ENCODE measurements around the gene ZBTB7C. TPM values are rescaled to one million over a fixed set of nuclear protein-coding genes. Genes with fewer than 3 reads are reported as not detected.

ZBTB7C gene
- total RNA-seq, 3 donors from 2014 or later (not counting 1 experiment from before 2014, with no cell fraction given), result 0.07 TPM; not detected in 2

DNA sequence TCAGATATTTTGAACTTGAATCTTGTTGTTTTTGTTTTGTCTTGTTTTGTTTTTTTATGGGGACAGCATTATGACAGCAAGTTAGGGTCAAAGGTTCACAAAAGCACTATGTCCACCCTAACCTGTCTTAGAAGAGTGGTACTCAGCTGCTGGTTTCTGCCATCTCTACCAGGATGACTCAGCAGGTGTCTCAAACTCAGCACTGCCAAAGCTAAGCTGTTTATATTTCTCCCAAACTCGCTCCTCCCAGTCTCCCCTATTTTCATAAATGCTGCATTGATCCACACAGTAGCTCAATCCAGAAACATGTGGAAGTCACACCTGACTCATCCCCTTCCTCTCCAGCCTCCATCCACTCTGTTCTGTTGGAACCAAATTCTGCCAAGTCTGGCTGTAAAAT lies 134.9 kb downstream of the ZBTB7C start:
- ATAC-seq, result no peak
- intact Hi-C loops (cut with micrococcal nuclease), result no loop called here
- TF ChIP-seq, protein P1, sequence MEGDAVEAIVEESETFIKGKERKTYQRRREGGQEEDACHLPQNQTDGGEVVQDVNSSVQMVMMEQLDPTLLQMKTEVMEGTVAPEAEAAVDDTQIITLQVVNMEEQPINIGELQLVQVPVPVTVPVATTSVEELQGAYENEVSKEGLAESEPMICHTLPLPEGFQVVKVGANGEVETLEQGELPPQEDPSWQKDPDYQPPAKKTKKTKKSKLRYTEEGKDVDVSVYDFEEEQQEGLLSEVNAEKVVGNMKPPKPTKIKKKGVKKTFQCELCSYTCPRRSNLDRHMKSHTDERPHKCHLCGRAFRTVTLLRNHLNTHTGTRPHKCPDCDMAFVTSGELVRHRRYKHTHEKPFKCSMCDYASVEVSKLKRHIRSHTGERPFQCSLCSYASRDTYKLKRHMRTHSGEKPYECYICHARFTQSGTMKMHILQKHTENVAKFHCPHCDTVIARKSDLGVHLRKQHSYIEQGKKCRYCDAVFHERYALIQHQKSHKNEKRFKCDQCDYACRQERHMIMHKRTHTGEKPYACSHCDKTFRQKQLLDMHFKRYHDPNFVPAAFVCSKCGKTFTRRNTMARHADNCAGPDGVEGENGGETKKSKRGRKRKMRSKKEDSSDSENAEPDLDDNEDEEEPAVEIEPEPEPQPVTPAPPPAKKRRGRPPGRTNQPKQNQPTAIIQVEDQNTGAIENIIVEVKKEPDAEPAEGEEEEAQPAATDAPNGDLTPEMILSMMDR (IDR thresholded peaks at IDR 0.05), result no peak
- no peaks in the 10 kb centered on the region for H3K9me3 Mint-ChIP-seq
- no peaks in the 10 kb centered on the region for H3K4me1 Mint-ChIP-seq
- peaks cover 11 to 20% of the 10 kb centered on the region in 2 donors for H3K27me3 Mint-ChIP-seq (ENCODE audit: low read depth in 2 of 2)
- Histone ChIP-seq H3K9me3 (ENCODE audit: control insufficient read depth, insufficient read depth, low read length) (no peaks in the 10 kb centered on the region), H3K4me1 (ENCODE audit: control insufficient read depth, insufficient read depth, low read length) (no peaks in the 10 kb centered on the region), H3K36me3 (ENCODE audit: control insufficient read depth, insufficient read depth, low read length) (no peaks in the 10 kb centered on the region), H3K27me3 (ENCODE audit: control insufficient read depth, insufficient read depth, low read length) (peaks cover 2% of the 10 kb centered on the region), H3K27ac (ENCODE audit: low read length) (no peak overlapping the region), H3K4me3 (ENCODE audit: low read length) (no peak overlapping the region)
- no peak for DNase-seq
- no peak overlapping the region for H3K4me3 Mint-ChIP-seq
- 70% methylated on average over 1 of the region's 1 CpG for WGBS (ENCODE audit: insufficient coverage)
- no peaks in the 10 kb centered on the region for H3K36me3 Mint-ChIP-seq
- H3K27ac Mint-ChIP-seq, result no peak overlapping the region

DNA sequence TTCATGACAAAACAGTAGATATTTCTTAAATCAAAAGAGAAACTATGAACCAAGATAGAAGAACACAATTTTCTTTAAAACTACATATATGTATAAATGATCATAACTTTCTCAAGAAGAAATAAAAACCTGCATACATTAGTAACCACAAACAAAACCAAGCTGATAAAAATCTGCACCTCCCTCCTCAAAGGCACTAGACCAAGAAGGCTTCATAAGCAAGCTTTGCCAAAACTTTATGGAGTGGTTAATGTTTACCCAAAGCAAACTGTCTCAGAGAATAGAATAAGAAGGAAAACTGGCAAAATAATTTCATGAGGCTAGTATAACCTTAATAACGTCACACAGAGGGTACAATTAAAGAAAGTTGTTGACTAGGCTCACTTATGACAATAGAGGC lies 138.3 kb downstream of the ZBTB7C start:
- peaks cover 2% of the 10 kb centered on the region for H3K27me3 ChIP-seq (ENCODE audit: control insufficient read depth, insufficient read depth, low read length)

DNA sequence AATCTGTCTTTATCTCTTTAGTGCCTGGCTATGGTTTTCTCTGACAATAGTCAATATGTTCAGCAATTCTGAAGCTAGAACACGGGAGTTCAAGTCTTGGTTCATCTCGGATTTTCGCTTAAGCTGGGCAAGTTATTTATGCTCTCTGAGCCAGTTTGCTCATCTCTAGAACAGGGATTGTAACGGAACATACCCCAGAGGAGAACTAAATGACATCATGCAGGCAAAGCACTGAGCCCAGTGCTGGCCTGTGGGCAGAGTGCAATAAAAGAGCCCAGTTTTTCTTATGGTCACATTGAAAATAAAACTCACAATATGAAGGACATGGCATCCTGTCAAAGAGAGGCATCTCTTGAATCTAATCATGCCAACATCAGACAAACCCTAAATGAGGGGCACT lies 143.9 kb downstream of the ZBTB7C start:
- WGBS (ENCODE audit: insufficient coverage), result 88% methylated on average over 4 of the region's 4 CpGs
- TF ChIP-seq, protein P1 (IDR thresholded peaks at IDR 0.05), result no peak
- no peak for ATAC-seq
- Histone ChIP-seq H3K36me3 (ENCODE audit: control insufficient read depth, insufficient read depth, low read length) (no peaks in the 10 kb centered on the region), H3K27ac (ENCODE audit: low read length) (no peak overlapping the region), H3K4me3 (ENCODE audit: low read length) (no peak overlapping the region), H3K4me1 (ENCODE audit: control insufficient read depth, insufficient read depth, low read length) (no peaks in the 10 kb centered on the region), H3K27me3 (ENCODE audit: control insufficient read depth, insufficient read depth, low read length) (peaks cover 2% of the 10 kb centered on the region), H3K9me3 (ENCODE audit: control insufficient read depth, insufficient read depth, low read length) (no peaks in the 10 kb centered on the region)
- DNase-seq, result no peak
- H3K27me3 Mint-ChIP-seq (ENCODE audit: low read depth in 2 of 2), result peaks cover 16 to 27% of the 10 kb centered on the region in 2 donors
- no peak overlapping the region for H3K27ac Mint-ChIP-seq
- H3K36me3 Mint-ChIP-seq, result no peaks in the 10 kb centered on the region
- no peaks in the 10 kb centered on the region for H3K4me1 Mint-ChIP-seq
- no peaks in the 10 kb centered on the region for H3K9me3 Mint-ChIP-seq
- intact Hi-C loops (cut with micrococcal nuclease), result no loop called here
- H3K4me3 Mint-ChIP-seq, result no peak overlapping the region

More for the DNA sequence above, 138.3 kb downstream of the ZBTB7C start:
- Histone ChIP-seq H3K9me3 (ENCODE audit: control insufficient read depth, insufficient read depth, low read length) (no peaks in the 10 kb centered on the region), H3K4me1 (ENCODE audit: control insufficient read depth, insufficient read depth, low read length) (no peaks in the 10 kb centered on the region), H3K4me3 (ENCODE audit: low read length) (no peak overlapping the region), H3K27ac (ENCODE audit: low read length) (no peak overlapping the region), H3K36me3 (ENCODE audit: control insufficient read depth, insufficient read depth, low read length) (no peaks in the 10 kb centered on the region)
- DNase-seq, result no peak
- WGBS (ENCODE audit: insufficient coverage), result no CpG with 5 or more reads among the region's 1 CpG
- no peaks in the 10 kb centered on the region for H3K36me3 Mint-ChIP-seq
- H3K4me1 Mint-ChIP-seq, result no peaks in the 10 kb centered on the region
- no peak for ATAC-seq
- no peaks in the 10 kb centered on the region for H3K9me3 Mint-ChIP-seq
- no peak overlapping the region for H3K4me3 Mint-ChIP-seq
- intact Hi-C loops (cut with micrococcal nuclease), result no loop called here
- H3K27ac Mint-ChIP-seq, result no peak overlapping the region
- TF ChIP-seq, protein P1 (IDR thresholded peaks at IDR 0.05), result no peak
- peaks cover 11 to 20% of the 10 kb centered on the region in 2 donors for H3K27me3 Mint-ChIP-seq (ENCODE audit: low read depth in 2 of 2)
